BLaER1 (cell line): Measurements from ENCODE around the gene KCNJ3.

Experiments used
- H3K27ac ChIP-seq: shearing (Covaris generic); formaldehyde crosslinking; 2 replicates; pipeline ENCODE4 v1.8.1; 2022
- H3K27me3 ChIP-seq: shearing (Covaris generic); formaldehyde crosslinking; 2 replicates; pipeline ENCODE4 v1.8.1; 2022
- H3K36me3 ChIP-seq: shearing (Covaris generic); formaldehyde crosslinking; 2 replicates; pipeline ENCODE4 v1.8.1; 2022
- H3K4me1 ChIP-seq: shearing (Covaris generic); formaldehyde crosslinking; 2 replicates; pipeline ENCODE4 v1.8.1; 2022
- H3K4me2 ChIP-seq: shearing (Covaris generic); formaldehyde crosslinking; 2 replicates; pipeline ENCODE4 v1.8.1; 2022
- H3K4me3 ChIP-seq: shearing (Covaris generic); formaldehyde crosslinking; 2 replicates; pipeline ENCODE4 v1.8.1; 2022
- H3K9ac ChIP-seq: shearing (Covaris generic); formaldehyde crosslinking; 2 replicates; pipeline ENCODE4 v1.8.1; 2022
- H3K9me3 ChIP-seq: shearing (Covaris generic); formaldehyde crosslinking; 2 replicates; pipeline ENCODE4 v1.8.1; 2022
- H4K20me1 ChIP-seq: shearing (Covaris generic); formaldehyde crosslinking; 2 replicates; pipeline ENCODE4 v1.8.1; 2022
- Cebpa-rat ChIP-seq: shearing (Covaris generic); IDR thresholded peaks from 2 replicates; pipeline ENCODE4 v1.8.1; 2022

The KCNJ3 gene

GRCh38 chr2:154700136-154700535, 1.6 kb downstream of the KCNJ3 start:
- no peak overlapping the region for H3K4me2 ChIP-seq
- peaks cover 19% of the 10 kb centered on the region for H3K9me3 ChIP-seq
- no peak overlapping the region for H3K9ac ChIP-seq
- TF ChIP-seq Cebpa-rat, result no peak
- no peaks in the 10 kb centered on the region for H3K27me3 ChIP-seq
- no peak overlapping the region for H3K27ac ChIP-seq
- no peaks in the 10 kb centered on the region for H4K20me1 ChIP-seq
- H3K36me3 ChIP-seq, result no peaks in the 10 kb centered on the region
- no peaks in the 10 kb centered on the region for H3K4me1 ChIP-seq
- H3K4me3 ChIP-seq, result no peak overlapping the region

- TF ChIP-seq Cebpa-rat, result no peak
- Histone ChIP-seq H3K4me1 (no peaks in the 10 kb centered on the region), H3K36me3 (no peaks in the 10 kb centered on the region), H3K9ac (no peak overlapping the region), H3K4me2 (no peak overlapping the region), H4K20me1 (no peaks in the 10 kb centered on the region), H3K9me3 (no peaks in the 10 kb centered on the region), H3K4me3 (no peak overlapping the region), H3K27me3 (no peaks in the 10 kb centered on the region), H3K27ac (no peak overlapping the region)
Measured at GRCh38 chr2:154704991-154705390, 6.5 kb downstream of the KCNJ3 start.

DNA sequence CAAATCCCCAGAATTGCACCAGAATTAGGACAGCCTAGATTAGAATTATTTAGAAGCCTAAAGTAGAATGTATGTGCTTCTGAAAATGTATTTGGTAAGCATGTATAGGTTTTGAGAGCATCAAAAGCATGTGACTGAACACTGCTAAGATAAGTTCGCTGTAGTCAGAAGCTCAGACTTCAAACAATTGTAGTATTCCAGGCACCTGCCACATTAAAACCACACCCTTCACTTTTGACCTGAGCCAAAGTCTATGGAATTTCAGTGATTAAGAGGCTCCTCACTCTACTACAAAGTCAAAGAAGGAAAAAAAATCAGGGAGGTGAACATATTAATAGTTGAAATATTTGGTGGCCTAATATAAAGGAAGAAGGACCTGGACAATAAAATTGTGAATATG, 8.2 kb downstream of the KCNJ3 start:
- no peaks in the 10 kb centered on the region for H4K20me1 ChIP-seq
- H3K36me3 ChIP-seq, result no peaks in the 10 kb centered on the region
- H3K27me3 ChIP-seq, result no peaks in the 10 kb centered on the region
- TF ChIP-seq Cebpa-rat, result no peak
- no peak overlapping the region for H3K9ac ChIP-seq
- no peak overlapping the region for H3K27ac ChIP-seq
- H3K4me2 ChIP-seq, result no peak overlapping the region
- H3K4me1 ChIP-seq, result no peaks in the 10 kb centered on the region
- no peaks in the 10 kb centered on the region for H3K9me3 ChIP-seq
- H3K4me3 ChIP-seq, result no peak overlapping the region

DNA sequence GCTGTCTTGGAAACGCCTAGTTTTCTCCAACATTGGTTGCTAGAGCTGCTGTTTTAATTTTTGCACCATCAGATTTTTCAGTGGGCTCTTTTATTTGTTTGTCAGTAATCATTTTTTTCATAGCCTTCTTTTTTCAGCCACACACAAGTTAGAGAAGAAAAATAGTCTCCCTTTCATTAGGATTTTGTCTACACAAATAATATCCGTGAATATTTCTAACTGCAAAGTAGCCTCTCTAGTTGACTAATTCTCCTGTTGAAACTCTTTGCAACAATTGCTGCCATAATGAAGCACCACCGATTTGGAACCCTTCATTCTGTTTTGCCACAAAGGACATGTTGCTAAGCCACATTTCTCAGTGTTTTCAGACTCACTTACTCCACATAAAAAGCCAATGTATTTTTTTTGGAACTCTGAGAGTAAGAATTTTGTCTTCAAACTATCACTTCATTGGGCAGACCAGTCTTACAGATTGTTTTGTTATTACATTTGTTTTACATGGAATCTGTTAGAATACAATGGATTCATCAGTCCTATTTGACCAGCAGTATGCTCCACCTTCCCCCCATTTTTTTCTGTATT, 9.6 kb downstream of the KCNJ3 start:
- Histone ChIP-seq H3K36me3 (no peaks in the 10 kb centered on the region), H3K4me2 (no peak overlapping the region), H3K27ac (no peak overlapping the region), H3K4me1 (no peaks in the 10 kb centered on the region), H3K4me3 (no peak overlapping the region), H3K27me3 (no peaks in the 10 kb centered on the region), H4K20me1 (no peaks in the 10 kb centered on the region), H3K9me3 (no peaks in the 10 kb centered on the region), H3K9ac (no peak overlapping the region)
- TF ChIP-seq Cebpa-rat, result no peak

- no peak for TF ChIP-seq Cebpa-rat
- Histone ChIP-seq H3K36me3 (no peaks in the 10 kb centered on the region), H3K4me3 (no peak overlapping the region), H3K4me2 (no peak overlapping the region), H3K4me1 (no peaks in the 10 kb centered on the region), H3K9ac (no peak overlapping the region), H3K27ac (no peak overlapping the region), H4K20me1 (no peaks in the 10 kb centered on the region), H3K27me3 (no peaks in the 10 kb centered on the region), H3K9me3 (no peaks in the 10 kb centered on the region)
Measured at GRCh38 chr2:154709215-154709614, 10.7 kb downstream of the KCNJ3 start.

DNA sequence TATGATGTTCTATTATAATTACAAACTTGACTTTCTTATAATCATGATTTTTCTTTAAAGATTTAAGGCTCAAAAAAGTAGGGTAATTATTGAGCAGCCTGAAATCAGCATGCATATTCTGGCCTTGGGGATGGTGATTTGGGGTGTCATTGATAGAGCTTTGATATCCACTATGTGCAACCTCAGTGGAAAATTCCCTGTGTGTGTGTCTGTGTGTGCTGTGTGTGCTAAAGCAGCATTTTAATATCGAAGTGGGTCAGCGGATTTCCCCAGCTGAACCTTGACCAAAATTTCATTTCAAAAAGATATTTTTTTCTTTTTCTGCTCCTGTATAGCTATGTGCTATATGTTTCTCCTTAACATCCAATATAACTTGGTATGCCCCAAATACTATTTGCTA, 11.6 kb downstream of the KCNJ3 start:
- no peak overlapping the region for H3K27ac ChIP-seq
- no peak for TF ChIP-seq Cebpa-rat
- no peaks in the 10 kb centered on the region for H3K9me3 ChIP-seq
- H3K36me3 ChIP-seq, result no peaks in the 10 kb centered on the region
- no peak overlapping the region for H3K4me2 ChIP-seq
- no peaks in the 10 kb centered on the region for H3K4me1 ChIP-seq
- no peaks in the 10 kb centered on the region for H3K27me3 ChIP-seq
- no peak overlapping the region for H3K4me3 ChIP-seq
- H4K20me1 ChIP-seq, result no peaks in the 10 kb centered on the region
- H3K9ac ChIP-seq, result no peak overlapping the region

- Histone ChIP-seq H3K9me3 (no peaks in the 10 kb centered on the region), H3K4me1 (no peaks in the 10 kb centered on the region), H3K36me3 (no peaks in the 10 kb centered on the region), H4K20me1 (no peaks in the 10 kb centered on the region), H3K27me3 (no peaks in the 10 kb centered on the region), H3K4me2 (no peak overlapping the region), H3K4me3 (no peak overlapping the region), H3K9ac (no peak overlapping the region), H3K27ac (no peak overlapping the region)
- TF ChIP-seq Cebpa-rat, result no peak
Measured at GRCh38 chr2:154710685-154711084, 12.2 kb downstream of the KCNJ3 start.

DNA sequence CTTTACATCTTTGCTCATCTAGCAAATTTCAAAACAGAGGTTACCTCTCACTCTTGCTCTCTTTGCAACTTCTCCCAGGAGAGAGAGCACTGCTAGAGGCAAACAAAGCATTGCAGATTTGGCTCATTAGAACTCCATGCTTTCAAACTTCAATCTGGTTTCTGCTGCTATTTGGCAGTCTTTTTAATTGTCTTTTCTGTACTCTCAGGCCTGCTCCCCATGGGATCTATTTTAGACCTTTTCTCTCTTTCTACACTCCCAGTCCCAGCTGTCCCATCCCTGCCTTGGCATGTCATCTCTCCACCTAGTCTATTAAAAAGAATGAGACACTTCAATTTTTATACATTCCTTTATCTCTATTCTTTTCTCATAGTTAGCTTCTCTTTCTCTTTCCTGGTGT, 15.2 kb downstream of the KCNJ3 start:
- Histone ChIP-seq H3K36me3 (no peaks in the 10 kb centered on the region), H3K4me2 (no peak overlapping the region)

GRCh38 chr2:154720651-154721050, 22.2 kb downstream of the KCNJ3 start:
- H3K9me3 ChIP-seq, result no peaks in the 10 kb centered on the region
- no peak for TF ChIP-seq Cebpa-rat
- no peak overlapping the region for H3K9ac ChIP-seq
- no peak overlapping the region for H3K4me2 ChIP-seq
- H3K27ac ChIP-seq, result no peak overlapping the region
- H3K4me3 ChIP-seq, result no peak overlapping the region
- H3K27me3 ChIP-seq, result no peaks in the 10 kb centered on the region
- no peaks in the 10 kb centered on the region for H3K4me1 ChIP-seq
- H3K36me3 ChIP-seq, result no peaks in the 10 kb centered on the region
- H4K20me1 ChIP-seq, result no peaks in the 10 kb centered on the region

More for the DNA sequence above, 15.2 kb downstream of the KCNJ3 start:
- no peak overlapping the region for H3K9ac ChIP-seq
- H3K27ac ChIP-seq, result no peak overlapping the region
- no peaks in the 10 kb centered on the region for H3K27me3 ChIP-seq
- H3K4me1 ChIP-seq, result no peaks in the 10 kb centered on the region
- no peak overlapping the region for H3K4me3 ChIP-seq
- no peak for TF ChIP-seq Cebpa-rat
- H3K9me3 ChIP-seq, result no peaks in the 10 kb centered on the region
- no peaks in the 10 kb centered on the region for H4K20me1 ChIP-seq

DNA sequence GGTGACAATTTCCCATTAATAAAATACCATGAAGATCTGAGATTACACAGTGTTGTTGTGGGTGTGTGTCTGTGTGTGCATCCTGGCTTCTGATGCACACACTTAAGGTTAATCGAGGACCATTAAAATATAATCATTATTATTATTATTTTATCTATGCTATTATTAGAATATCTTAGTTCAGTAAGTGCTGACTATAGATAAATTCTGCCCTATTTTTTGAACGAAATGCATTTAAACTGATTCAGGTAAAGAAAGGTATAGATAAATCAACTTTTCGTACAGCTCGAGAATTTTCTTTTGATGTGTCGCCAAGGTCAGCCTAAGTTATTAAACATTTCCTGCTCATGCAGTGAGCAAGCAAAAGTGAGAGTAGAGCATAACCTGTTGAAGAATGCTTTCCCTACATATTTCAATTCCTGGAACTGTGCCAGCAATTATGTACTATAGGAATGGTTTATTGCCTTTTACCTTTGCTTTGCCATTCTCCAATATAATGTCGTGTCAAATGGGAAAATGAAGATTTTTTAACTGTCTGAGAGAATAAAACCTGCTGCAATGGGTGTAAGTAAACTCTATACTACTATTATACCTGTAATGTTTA, 25.8 kb downstream of the KCNJ3 start:
- H3K4me3 ChIP-seq, result no peak overlapping the region
- H3K4me2 ChIP-seq, result no peak overlapping the region
- no peak for TF ChIP-seq Cebpa-rat
- no peaks in the 10 kb centered on the region for H4K20me1 ChIP-seq
- H3K27ac ChIP-seq, result no peak overlapping the region
- no peak overlapping the region for H3K9ac ChIP-seq
- H3K4me1 ChIP-seq, result no peaks in the 10 kb centered on the region
- H3K9me3 ChIP-seq, result no peaks in the 10 kb centered on the region
- no peaks in the 10 kb centered on the region for H3K27me3 ChIP-seq
- no peaks in the 10 kb centered on the region for H3K36me3 ChIP-seq

DNA sequence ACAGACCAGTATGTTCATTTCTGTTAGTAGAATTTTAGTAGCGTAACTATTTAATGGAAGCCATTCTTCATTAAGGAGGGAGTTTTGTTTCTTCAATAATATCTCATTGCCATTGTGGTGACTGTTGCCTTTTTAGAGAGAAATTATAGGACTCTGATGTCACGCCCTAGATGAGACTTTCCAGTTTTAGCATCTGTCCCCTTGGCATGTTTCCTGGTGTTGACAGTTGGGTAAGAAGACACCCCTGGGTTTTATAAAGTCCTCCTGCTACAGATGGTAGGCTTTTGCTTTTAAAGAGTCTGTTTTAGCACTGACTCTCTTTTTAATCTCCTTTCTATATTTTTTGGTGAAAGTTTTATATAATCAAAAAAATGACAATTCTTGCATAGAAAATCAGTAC, 41.9 kb downstream of the KCNJ3 start:
- Histone ChIP-seq H3K36me3 (no peaks in the 10 kb centered on the region), H3K27me3 (no peaks in the 10 kb centered on the region), H3K9me3 (no peaks in the 10 kb centered on the region), H3K4me3 (no peak overlapping the region), H4K20me1 (no peaks in the 10 kb centered on the region), H3K27ac (no peak overlapping the region), H3K9ac (no peak overlapping the region), H3K4me2 (no peak overlapping the region), H3K4me1 (no peaks in the 10 kb centered on the region)
- no peak for TF ChIP-seq Cebpa-rat
